Spleen (tissue), 11 donors: ENCODE measurements around the gene DPAGT1. TPM values are rescaled to one million over a fixed set of nuclear protein-coding genes. Genes with fewer than 3 reads are reported as not detected.

ENCODE experiments used
- DNase-seq: peaks from one replicate; pipeline ENCODE4 v3.0.0-alpha.2; 2020
- H3K27ac ChIP-seq, 8 donors: fragments of 200-600 bp; sonication (generic) in 7 of 8; 1 replicate in 4 of 8; 2 replicates in 4 of 8; pipeline versions ENCODE4 v1.5.0 to v1.8.0; 2016 to 2021; ENCODE audit warnings: inconsistent platforms in 4 of 8, mild to moderate bottlenecking in 4 of 8, moderate library complexity in 1 of 8
- H3K27me3 ChIP-seq, 7 donors: fragments of 200-600 bp; sonication (generic) in 6 of 7; replicated peaks in 1 of 7; 1 replicate in 4 of 7; 2 replicates in 3 of 7; pipeline versions ENCODE4 v1.5.0 to v1.8.0; 2016 to 2021; ENCODE audit warnings: inconsistent platforms in 3 of 7, mild to moderate bottlenecking in 1 of 7
- H3K36me3 ChIP-seq, 6 donors: fragments of 200-600 bp; sonication (generic) in 5 of 6; 1 replicate in 4 of 6; 2 replicates in 2 of 6; pipeline versions ENCODE4 v1.5.0 to v1.8.0; 2016 to 2021; ENCODE audit warnings: inconsistent platforms in 2 of 6
- H3K4me1 ChIP-seq, 6 donors: fragments of 200-600 bp; sonication (generic) in 5 of 6; 1 replicate in 3 of 6; 2 replicates in 3 of 6; pipeline versions ENCODE4 v1.5.0 to v1.8.0; 2016 to 2021; ENCODE audit warnings: inconsistent platforms in 3 of 6
- H3K4me3 ChIP-seq, 8 donors: fragments of 200-600 bp; sonication (generic) in 7 of 8; 1 replicate in 4 of 8; 2 replicates in 4 of 8; pipeline versions ENCODE4 v1.5.0 to v1.8.0; 2016 to 2021; ENCODE audit warnings: inconsistent platforms in 4 of 8, mild to moderate bottlenecking in 4 of 8, moderate library complexity in 2 of 8
- H3K9me3 ChIP-seq, 8 donors: fragments of 200-600 bp; sonication (generic) in 7 of 8; 1 replicate in 4 of 8; 2 replicates in 4 of 8; pipeline versions ENCODE4 v1.5.0 to v1.8.0; 2016 to 2021; ENCODE audit warnings: inconsistent platforms in 4 of 8
- POLR2A ChIP-seq, 3 donors: fragments of 450-650 bp; IDR thresholded peaks; one replicate each; pipeline ENCODE4 v1.5.1; 2017; ENCODE audit warnings: antibody characterized with exemption in 3 of 3, mild to moderate bottlenecking in 1 of 3
- POLR2AphosphoS5 ChIP-seq, 3 donors: sonication (generic); formaldehyde crosslinking; IDR thresholded peaks; one replicate each; pipeline ENCODE4 v1.5.1; 2017; ENCODE audit warnings: antibody characterized with exemption in 3 of 3
- WGBS, 5 donors: extraction: QIAGEN DNeasy Blood & Tissue Kit in 3 of 5; methylation state at CpG; one replicate each; pipeline versions ENCODE4 v1.1.5 to v1.1.7; 2013 to 2018; 5-methylcytosine and 5-hydroxymethylcytosine counted together
- intact Hi-C: fragments of 100-400 bp; cut with DNase I; formaldehyde crosslinking; loops from one replicate; pipeline ENCODE4 v1.15.0; 2023; ENCODE audit warnings: low total_unique reads
- polyA plus RNA-seq, 3 donors: library from polyadenylated mRNA; stranded (reverse); fragments of 200-250 nt; gene quantifications; one replicate each; pipeline ENCODE4 v1.2.1, GENCODE V29; 2013
- total RNA-seq, 7 donors: library from RNA; depleted of rRNA in 3 of 7; stranded (reverse); fragments of >200 nt in 3 of 7; fragmentation: NEBNext Ultra II Directional in 4 of 7; extraction: Animal tissue kit (Norgen Biotek cat#: 25700) in 4 of 7; gene quantifications; one replicate each; pipeline versions ENCODE4 v1.1.0 to v1.2.1, GENCODE V29; 2016 to 2021
- TF ChIP-seq, protein P1 (sequence below), 11 experiments: fragments of 200-600 bp in 7 of 11; fragments of 450-650 bp in 4 of 11; sonication (generic) in 4 of 11; IDR thresholded peaks in 8 of 11; conservative IDR thresholded peaks in 3 of 11; 1 replicate in 7 of 11; 2 replicates in 4 of 11; pipeline versions ENCODE4 v1.4.0 to v1.8.0; 2016 to 2021; ENCODE audit warnings: antibody characterized with exemption in 11 of 11, inconsistent platforms in 4 of 11, mild to moderate bottlenecking in 1 of 11
- donor health status: healthy with polysubstance abuse.
- donor health status: DM: no; HTN: no; CAD: no; lungs with moderate emphysema.
- donor health status: DM: no; HTN: no; CAD: no.
- donor health status: Bipolar disorder and iron deficiency.
- donor health status: healthy.
- donor health status: DM: no; HTN: no; CAD: no.
- donor health status: DM: yes; HTN: yes; CAD: no.

Gene DPAGT1
- total and polyA plus RNA-seq, 10 donors: 20.7 to 58.9 (median 33.7) TPM

DNA sequence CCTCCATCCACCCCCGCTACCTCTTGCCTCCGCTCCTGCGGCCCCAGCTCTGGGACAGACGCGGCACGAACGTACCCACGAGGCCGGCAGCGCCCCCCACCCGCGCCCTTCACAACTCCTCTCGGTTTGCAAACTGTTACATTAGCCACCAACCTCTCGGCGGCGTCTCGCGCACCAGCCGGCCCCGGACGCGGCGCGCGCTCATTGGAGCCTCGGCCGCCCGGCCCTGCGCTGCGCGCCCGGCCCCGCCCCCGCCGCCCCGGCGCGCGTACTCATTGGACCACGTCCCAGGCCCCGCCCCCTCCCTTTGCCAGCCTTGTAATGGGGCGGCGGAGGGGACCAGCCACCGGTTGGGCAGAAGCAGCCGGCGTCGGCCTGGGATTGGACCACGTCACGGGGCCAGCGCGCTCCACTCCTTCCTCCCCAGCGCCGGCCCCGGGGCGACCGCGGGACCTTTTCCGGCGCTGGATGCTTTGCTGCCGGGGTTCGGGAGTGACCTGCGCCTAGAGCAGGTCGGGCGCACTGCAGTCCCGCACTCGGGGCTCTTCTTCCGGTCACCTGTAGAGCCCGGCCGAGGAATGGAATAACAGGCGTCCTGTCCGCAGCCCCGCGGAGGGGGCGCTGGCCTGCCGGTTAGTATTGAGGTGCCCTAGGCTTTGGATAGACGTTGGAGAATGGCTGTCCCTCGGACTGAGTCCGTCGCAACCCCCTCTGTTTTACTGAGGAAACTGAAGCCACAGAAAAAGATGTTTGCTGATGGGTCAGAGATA is 44.5 kb downstream of the DPAGT1 start, which contains the start of gene HYOU1:
HYOU1 (minus strand) TSS at position 206 of the 770 bp plus-strand sequence. CDS start 1,045 bp downstream, outside the sequence.
- DNase-seq: peak; percentile 99
- 0 to 1% (median 1%) methylated on average over 21 to 79 of the region's 79 CpGs for WGBS, 5 donors
- peaks cover 21 to 47% (median 27%) of the 10 kb centered on the region in 6 donors for H3K4me1 ChIP-seq
- peak within 1 kb of the TSS; percentile 79 to 95 (median 87) for H3K27ac ChIP-seq
- peaks cover 2 to 48% (median 30%) of the 10 kb centered on the region in 6 donors for H3K36me3 ChIP-seq
- intact Hi-C loops: no loop called here
- TF ChIP-seq, protein P1, sequence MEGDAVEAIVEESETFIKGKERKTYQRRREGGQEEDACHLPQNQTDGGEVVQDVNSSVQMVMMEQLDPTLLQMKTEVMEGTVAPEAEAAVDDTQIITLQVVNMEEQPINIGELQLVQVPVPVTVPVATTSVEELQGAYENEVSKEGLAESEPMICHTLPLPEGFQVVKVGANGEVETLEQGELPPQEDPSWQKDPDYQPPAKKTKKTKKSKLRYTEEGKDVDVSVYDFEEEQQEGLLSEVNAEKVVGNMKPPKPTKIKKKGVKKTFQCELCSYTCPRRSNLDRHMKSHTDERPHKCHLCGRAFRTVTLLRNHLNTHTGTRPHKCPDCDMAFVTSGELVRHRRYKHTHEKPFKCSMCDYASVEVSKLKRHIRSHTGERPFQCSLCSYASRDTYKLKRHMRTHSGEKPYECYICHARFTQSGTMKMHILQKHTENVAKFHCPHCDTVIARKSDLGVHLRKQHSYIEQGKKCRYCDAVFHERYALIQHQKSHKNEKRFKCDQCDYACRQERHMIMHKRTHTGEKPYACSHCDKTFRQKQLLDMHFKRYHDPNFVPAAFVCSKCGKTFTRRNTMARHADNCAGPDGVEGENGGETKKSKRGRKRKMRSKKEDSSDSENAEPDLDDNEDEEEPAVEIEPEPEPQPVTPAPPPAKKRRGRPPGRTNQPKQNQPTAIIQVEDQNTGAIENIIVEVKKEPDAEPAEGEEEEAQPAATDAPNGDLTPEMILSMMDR (IDR thresholded peaks at IDR 0.05 in 8 of 11, conservative IDR thresholded peaks at IDR 0.05 in 3 of 11): peak in 4 of 11 experiments; percentile 25 to 47 (median 30)
- TF ChIP-seq POLR2A (IDR thresholded peaks at IDR 0.05): peak; percentile 12 to 71 (median 24)
- peak; percentile 88 to 91 (median 91) for TF ChIP-seq POLR2AphosphoS5 (IDR thresholded peaks at IDR 0.05)
- H3K4me3 ChIP-seq: peak within 1 kb of the TSS; percentile 90 to 99 (median 94)
- H3K27me3 ChIP-seq: no peaks in the 10 kb centered on the region
- no peaks in the 10 kb centered on the region for H3K9me3 ChIP-seq

DNA sequence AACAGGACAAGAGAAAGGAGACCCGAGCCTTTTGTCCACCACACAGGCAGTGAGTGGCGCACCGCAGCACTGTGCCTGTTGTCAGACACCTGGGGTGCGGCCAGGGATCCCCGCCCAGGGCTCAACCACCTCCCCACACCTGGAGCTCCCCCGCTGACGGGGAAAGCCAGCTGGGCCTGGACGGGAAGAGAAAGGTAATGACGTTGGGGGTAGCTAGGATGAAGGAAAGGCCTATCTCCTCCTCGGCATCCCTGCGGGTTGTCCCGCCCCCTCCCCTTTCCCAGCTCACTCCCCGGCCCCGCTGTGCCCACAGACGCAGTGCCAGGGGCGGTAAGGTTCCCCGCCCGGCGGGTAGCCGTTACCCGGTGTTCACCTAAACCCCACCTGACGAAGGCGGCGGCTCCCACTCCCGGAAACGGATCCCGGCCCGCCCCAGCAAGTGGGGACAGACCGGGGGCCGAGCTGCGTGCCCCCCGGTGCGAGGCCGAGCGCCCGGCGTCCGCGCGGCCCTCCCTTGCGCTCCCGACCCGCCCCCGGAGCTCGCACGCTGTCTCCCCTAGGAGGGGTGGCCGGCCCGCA is 45.1 kb downstream of the DPAGT1 start:
- H3K27ac ChIP-seq: peak overlapping the region; percentile 65 to 95 (median 87)
- TF ChIP-seq, protein P1 (IDR thresholded peaks at IDR 0.05 in 8 of 11, conservative IDR thresholded peaks at IDR 0.05 in 3 of 11): no peak
- TF ChIP-seq POLR2AphosphoS5 (IDR thresholded peaks at IDR 0.05): no peak
- no peak for TF ChIP-seq POLR2A (IDR thresholded peaks at IDR 0.05)
- no peaks in the 10 kb centered on the region for H3K9me3 ChIP-seq
- 0 to 2% (median 0%) methylated on average over 2 to 47 of the region's 48 CpGs for WGBS, 5 donors
- H3K4me3 ChIP-seq: peak overlapping the region; percentile 90 to 99 (median 94)
- H3K36me3 ChIP-seq: peaks cover 4 to 50% (median 36%) of the 10 kb centered on the region in 6 donors
- intact Hi-C loops: no loop called here
- no peaks in the 10 kb centered on the region for H3K27me3 ChIP-seq
- DNase-seq: no peak
- peaks cover 22 to 54% (median 29%) of the 10 kb centered on the region in 6 donors for H3K4me1 ChIP-seq

DNA sequence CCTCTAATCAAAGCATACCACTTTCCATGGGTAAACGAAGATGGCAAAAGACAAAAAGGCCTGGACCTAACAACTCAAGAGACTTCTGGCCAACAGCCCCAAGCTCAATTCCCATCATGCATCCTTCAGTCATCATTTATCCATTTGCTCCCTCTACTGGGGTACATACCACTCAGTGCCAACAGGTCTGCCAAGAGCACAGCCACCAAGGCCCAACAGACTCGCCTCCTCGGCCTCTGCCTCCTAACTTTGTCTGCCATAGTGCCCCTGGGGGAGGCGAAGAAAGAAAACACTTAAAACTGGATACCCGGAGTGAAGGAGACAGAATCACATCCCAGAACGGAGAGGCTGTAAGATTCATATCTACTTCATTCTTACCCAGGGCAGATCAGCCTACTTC is 45.8 kb downstream of the DPAGT1 start:
- H3K9me3 ChIP-seq: no peaks in the 10 kb centered on the region
- DNase-seq: no peak
- peak overlapping the region in 6 of 8 donors; percentile 85 to 95 (median 88) for H3K27ac ChIP-seq
- H3K4me1 ChIP-seq: peaks cover 22 to 56% (median 29%) of the 10 kb centered on the region in 6 donors
- H3K27me3 ChIP-seq: no peaks in the 10 kb centered on the region
- TF ChIP-seq POLR2AphosphoS5 (IDR thresholded peaks at IDR 0.05) (no peak), POLR2A (IDR thresholded peaks at IDR 0.05) (no peak)
- TF ChIP-seq, protein P1 (IDR thresholded peaks at IDR 0.05 in 8 of 11, conservative IDR thresholded peaks at IDR 0.05 in 3 of 11): no peak
- intact Hi-C loops: no loop called here
- peaks cover 4 to 51% (median 43%) of the 10 kb centered on the region in 6 donors for H3K36me3 ChIP-seq
- 43 to 65% (median 54%) methylated on average over 6 of the region's 6 CpGs for WGBS, 5 donors
- H3K4me3 ChIP-seq: peak overlapping the region; percentile 90 to 99 (median 94)

DNA sequence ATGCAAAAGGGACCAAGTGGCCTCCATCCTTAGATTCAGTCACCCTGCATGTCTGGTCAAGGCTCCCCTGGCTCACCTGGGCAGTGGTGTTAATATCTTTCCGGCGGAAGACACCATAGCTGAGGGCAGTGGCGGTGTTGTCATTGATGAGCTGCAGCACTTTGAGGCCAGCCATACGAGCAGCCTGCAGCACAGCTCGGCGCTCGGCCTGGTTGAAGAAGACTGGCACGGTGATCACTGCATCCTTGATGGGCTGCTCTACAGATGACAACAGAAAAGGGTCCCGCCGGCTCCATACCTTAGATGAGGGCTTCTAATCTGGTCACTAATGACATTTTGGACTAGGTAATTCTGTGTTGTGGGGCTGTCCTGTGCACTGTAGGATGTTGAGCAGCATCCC is 47.2 kb downstream of the DPAGT1 start:
- 97 to 100% (median 98%) methylated on average over 7 to 10 of the region's 10 CpGs for WGBS, 5 donors
- TF ChIP-seq, protein P1 (IDR thresholded peaks at IDR 0.05 in 8 of 11, conservative IDR thresholded peaks at IDR 0.05 in 3 of 11): no peak
- TF ChIP-seq POLR2A (IDR thresholded peaks at IDR 0.05): no peak
- TF ChIP-seq POLR2AphosphoS5 (IDR thresholded peaks at IDR 0.05): no peak
- Histone ChIP-seq H3K27ac (no peak overlapping the region), H3K4me3 (no peak overlapping the region), H3K27me3 (no peaks in the 10 kb centered on the region), H3K9me3 (no peaks in the 10 kb centered on the region), H3K4me1 (peaks cover 22 to 56% (median 29%) of the 10 kb centered on the region in 6 donors), H3K36me3 (peaks cover 4 to 61% (median 56%) of the 10 kb centered on the region in 6 donors)
- peak; percentile 54 for DNase-seq
- intact Hi-C loops: no loop called here
